Neural progenitor cell (in vitro differentiated cells): ENCODE data around the gene SREBF1.

Experiments
- CTCF ChIP-seq: fragments of 200-600 bp; sonication (generic); IDR thresholded peaks from 2 replicates; pipeline ENCODE4 v1.5.1; 2017; ENCODE audit warnings: antibody characterized with exemption, mild to moderate bottlenecking
- EZH2 ChIP-seq: fragments of 200-600 bp; sonication (generic); IDR thresholded peaks from 2 replicates; pipeline ENCODE4 v1.6.1; 2017; ENCODE audit warnings: antibody characterized with exemption, mild to moderate bottlenecking, moderate library complexity

DNA sequence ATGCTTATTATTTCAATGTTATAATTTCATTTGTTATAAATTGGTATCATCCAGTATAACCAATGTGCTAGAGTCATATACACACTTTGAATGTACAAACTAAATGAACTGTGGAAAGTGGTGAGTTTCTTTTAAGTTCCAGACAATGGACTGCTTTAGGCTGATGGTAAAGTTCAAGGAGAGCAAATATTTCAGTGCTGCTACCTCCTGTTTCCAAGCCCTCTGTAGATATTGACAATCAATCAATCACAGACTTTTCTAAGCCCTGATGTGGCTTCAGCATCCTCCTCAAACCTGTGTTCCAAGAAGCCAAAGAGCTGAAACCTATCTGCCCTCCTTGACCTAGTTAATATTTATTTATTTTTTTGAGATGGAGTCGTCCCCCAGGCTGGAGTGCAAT is 28.2 kb upstream of the SREBF1 start:
- TF ChIP-seq CTCF (no peak), EZH2 (no peak)
